CD4-positive, alpha-beta memory T cell (primary cell): ENCODE measurements around the gene MAP6. TPM values are rescaled to one million over a fixed set of nuclear protein-coding genes. Genes with fewer than 3 reads are reported as not detected.
"Not testable (repeated sequence)": the region's sequence is repeated elsewhere in the genome, so short reads cannot be mapped to it uniquely, and the experiment has no call there.

ENCODE experiments used
- CTCF ChIA-PET: fragments of 350-600 bp; sonication (Branson Sonifier 250); formaldehyde crosslinking; loops from one replicate; lab custom pipeline; 2021; ENCODE audit warnings: inconsistent platforms; ENCODE audit not compliant: partially characterized antibody; lab: Charles Lee
- POLR2A ChIA-PET: fragments of 350-600 bp; sonication (Branson Sonifier 250); formaldehyde crosslinking; loops from one replicate; lab custom pipeline; 2021; ENCODE audit not compliant: partially characterized antibody; lab: Charles Lee
- DNase-seq, 5 donors: peaks; one replicate each; pipeline versions ENCODE4 v3.0.0 to v3.0.0-alpha.2; 2020 to 2022; ENCODE audit warnings: mixed read lengths in 1 of 5
- H3K27ac ChIP-seq: one replicate; pipeline ENCODE4 v1.7.0; 2013; ENCODE audit warnings: low read depth, low read length
- H3K27me3 ChIP-seq: 2 replicates; pipeline ENCODE4 v1.7.0; 2013; ENCODE audit warnings: mild to moderate bottlenecking, low read length, moderate library complexity; ENCODE audit not compliant: insufficient read depth
- H3K36me3 ChIP-seq: 2 replicates; pipeline ENCODE4 v1.7.0; 2013; ENCODE audit warnings: mild to moderate bottlenecking, low read length, moderate library complexity; ENCODE audit not compliant: insufficient read depth
- H3K4me1 ChIP-seq: 2 replicates; pipeline ENCODE4 v1.7.0; 2013; ENCODE audit warnings: mild to moderate bottlenecking, low read length, moderate library complexity; ENCODE audit not compliant: insufficient read depth
- H3K4me3 ChIP-seq, 2 donors: one replicate each; pipeline ENCODE4 v1.7.0; 2013; ENCODE audit warnings: low read length in 2 of 2, mild to moderate bottlenecking in 1 of 2
- H3K9me3 ChIP-seq, 2 donors: one replicate each; pipeline ENCODE4 v1.7.0; 2013; ENCODE audit warnings: low read length in 2 of 2, control low read depth in 1 of 2; ENCODE audit not compliant: control insufficient read depth in 1 of 2
- H3K27ac Mint-ChIP-seq, 7 donors: one replicate each; pipeline ENCODE4 v1.8.0; 2020 to 2021; ENCODE audit warnings: mixed read lengths in 7 of 7, mild to moderate bottlenecking in 6 of 7, inconsistent platforms in 3 of 7, moderate library complexity in 3 of 7
- H3K27me3 Mint-ChIP-seq, 2 donors: one replicate each; pipeline ENCODE4 v1.8.0; 2020 to 2021; ENCODE audit warnings: mixed read lengths in 2 of 2
- H3K36me3 Mint-ChIP-seq, 2 donors: one replicate each; pipeline ENCODE4 v1.8.0; 2020 to 2021; ENCODE audit warnings: mixed read lengths in 2 of 2, inconsistent platforms in 1 of 2, mild to moderate bottlenecking in 1 of 2
- H3K4me1 Mint-ChIP-seq, 4 donors: one replicate each; pipeline ENCODE4 v1.8.0; 2020 to 2021; ENCODE audit warnings: mixed read lengths in 4 of 4, mild to moderate bottlenecking in 1 of 4
- H3K4me3 Mint-ChIP-seq, 8 donors: one replicate each; pipeline ENCODE4 v1.8.0; 2020 to 2021; ENCODE audit warnings: mixed read lengths in 8 of 8, mild to moderate bottlenecking in 7 of 8, moderate library complexity in 6 of 8, inconsistent platforms in 3 of 8
- H3K9me3 Mint-ChIP-seq, 8 donors: one replicate each; pipeline ENCODE4 v1.8.0; 2020 to 2021; ENCODE audit warnings: mixed read lengths in 8 of 8, mild to moderate bottlenecking in 5 of 8, inconsistent platforms in 3 of 8, moderate library complexity in 1 of 8
- intact Hi-C: fragments of 100-400 bp; cut with micrococcal nuclease; formaldehyde crosslinking; loops from one replicate; pipeline ENCODE4 v1.15.1; 2023
- polyA plus RNA-seq, 2 donors: library from polyadenylated mRNA; unstranded; fragments of 300-500 nt; fragmentation: Illumina TruSeq; gene quantifications; one replicate each; pipeline ENCODE4 v1.2.3, GENCODE V29; 2021
- total RNA-seq, 2 experiments: library from RNA; stranded (reverse); gene quantifications; one replicate each; pipeline ENCODE4 v1.2.3, GENCODE V29; 2021

MAP6 gene
- total and polyA plus RNA-seq, 4 experiments from 2014 or later = not detected

- Mint-ChIP-seq H3K9me3 (peaks cover 0 to 2% (median 0%) of the 10 kb centered on the region in 8 donors), H3K36me3 (no peaks in the 10 kb centered on the region), H3K4me3 (peak overlapping the region in 5 of 8 donors; percentile 37 to 89 (median 52)), H3K27me3 (no peaks in the 10 kb centered on the region), H3K27ac (peak overlapping the region in 3 of 7 donors; percentile 50 to 81 (median 74)), H3K4me1 (peaks cover 8 to 19% (median 15%) of the 10 kb centered on the region in 4 donors)
- Histone ChIP-seq H3K9me3 (no peaks in the 10 kb centered on the region), H3K27ac (no peak overlapping the region), H3K4me3 (no peak overlapping the region), H3K27me3 (no peaks in the 10 kb centered on the region), H3K4me1 (peaks cover 11% of the 10 kb centered on the region), H3K36me3 (no peaks in the 10 kb centered on the region)
- no peak for DNase-seq
- intact Hi-C loops = loop anchor here (10.0 kb wide), 1 partner anchor 230 kb away; the partner anchor contains the start of gene UVRAG
- CTCF ChIA-PET = interaction anchor here (0.5 kb wide), 1 partner anchor 790 kb away, joined by 4 read pairs; no protein-coding TSS in a partner anchor
- POLR2A ChIA-PET = interaction anchor here (1.2 kb wide), 1 partner anchor 23 kb away, joined by 3 read pairs; the partner anchor contains the start of gene SERPINH1
Observed at GRCh38 chr11:75585293-75585670, 83.6 kb downstream of the MAP6 start.

- CTCF ChIA-PET, H3K36me3 ChIP-seq, H3K36me3 Mint-ChIP-seq, DNase-seq, H3K4me3 ChIP-seq, H3K27me3 Mint-ChIP-seq, H3K27ac ChIP-seq, H3K9me3 ChIP-seq, H3K27me3 ChIP-seq, H3K9me3 Mint-ChIP-seq: not testable (repeated sequence)
- H3K4me1 Mint-ChIP-seq = peaks cover 8 to 19% (median 15%) of the 10 kb centered on the region in 4 donors
- peak overlapping the region; percentile 58 to 89 (median 80) for H3K4me3 Mint-ChIP-seq
- intact Hi-C loops = loop anchor here (10.0 kb wide), 1 partner anchor 230 kb away; the partner anchor contains the start of gene UVRAG
- POLR2A ChIA-PET = interaction anchor here (1.2 to 1.8 kb wide), 2 partner anchors 22 to 23 kb away, joined by 3 to 6 read pairs; partner anchors contain the start of gene SERPINH1
- H3K27ac Mint-ChIP-seq = peak overlapping the region in 3 of 7 donors; percentile 50 to 81 (median 71)
- peaks cover 11% of the 10 kb centered on the region for H3K4me1 ChIP-seq
Observed at GRCh38 chr11:75584659-75585292, 84.1 kb downstream of the MAP6 start.

GRCh38 chr11:75583718-75584658 lies 84.8 kb downstream of the MAP6 start:
- no peaks in the 10 kb centered on the region for H3K27me3 ChIP-seq
- no peaks in the 10 kb centered on the region for H3K36me3 Mint-ChIP-seq
- no peak for DNase-seq
- peak overlapping the region in 1 of 2 donors; percentile 67 for H3K4me3 ChIP-seq
- H3K27me3 Mint-ChIP-seq = no peaks in the 10 kb centered on the region
- H3K36me3 ChIP-seq = no peaks in the 10 kb centered on the region
- intact Hi-C loops = loop anchor here (1.0 to 10.0 kb wide), 3 partner anchors 22 to 231 kb away; partner anchors contain the start of genes SERPINH1 and UVRAG
- H3K9me3 ChIP-seq = no peaks in the 10 kb centered on the region
- peak overlapping the region in 5 of 7 donors; percentile 42 to 81 (median 77) for H3K27ac Mint-ChIP-seq
- H3K27ac ChIP-seq = peak overlapping the region; percentile 54
- H3K4me1 Mint-ChIP-seq = peaks cover 8 to 19% (median 15%) of the 10 kb centered on the region in 4 donors
- ChIA-PET CTCF (no interaction called here), POLR2A (interaction anchor here (1.8 kb wide), 1 partner anchor 22 kb away, joined by 6 read pairs; the partner anchor contains the start of gene SERPINH1)
- peak overlapping the region; percentile 69 to 89 (median 80) for H3K4me3 Mint-ChIP-seq
- H3K9me3 Mint-ChIP-seq = peaks cover 0 to 2% (median 0%) of the 10 kb centered on the region in 8 donors
- H3K4me1 ChIP-seq = peaks cover 11% of the 10 kb centered on the region

GRCh38 chr11:75582895-75583717 lies 85.7 kb downstream of the MAP6 start:
- peaks cover 11% of the 10 kb centered on the region for H3K4me1 ChIP-seq
- no peaks in the 10 kb centered on the region for H3K9me3 ChIP-seq
- Mint-ChIP-seq H3K36me3 (no peaks in the 10 kb centered on the region), H3K4me1 (peaks cover 8 to 19% (median 15%) of the 10 kb centered on the region in 4 donors), H3K9me3 (peaks cover 0 to 2% (median 0%) of the 10 kb centered on the region in 8 donors), H3K27me3 (peaks cover 0 to 2% of the 10 kb centered on the region in 2 donors), H3K27ac (peak overlapping the region in 6 of 7 donors; percentile 42 to 89 (median 80)), H3K4me3 (peak overlapping the region; percentile 76 to 89 (median 86))
- peak overlapping the region; percentile 54 for H3K27ac ChIP-seq
- H3K27me3 ChIP-seq = no peaks in the 10 kb centered on the region
- H3K36me3 ChIP-seq = no peaks in the 10 kb centered on the region
- CTCF ChIA-PET = no interaction called here
- DNase-seq = peak; percentile 15 to 68 (median 44)
- peak overlapping the region; percentile 58 to 67 for H3K4me3 ChIP-seq
- intact Hi-C loops = loop anchor here (1.0 to 10.0 kb wide), 3 partner anchors 21 to 232 kb away; partner anchors contain the start of genes SERPINH1 and UVRAG
- POLR2A ChIA-PET = interaction anchor here (1.0 to 1.8 kb wide), 2 partner anchors 10 to 21 kb away, joined by 3 to 6 read pairs; partner anchors contain the start of gene SERPINH1

- Mint-ChIP-seq H3K4me3 (peak overlapping the region; percentile 76 to 89 (median 86)), H3K27me3 (peaks cover 0 to 2% of the 10 kb centered on the region in 2 donors), H3K27ac (peak overlapping the region in 6 of 7 donors; percentile 42 to 89 (median 80)), H3K4me1 (peaks cover 8 to 19% (median 15%) of the 10 kb centered on the region in 4 donors), H3K36me3 (no peaks in the 10 kb centered on the region), H3K9me3 (peaks cover 0 to 2% (median 0%) of the 10 kb centered on the region in 8 donors)
- no peak for DNase-seq
- Histone ChIP-seq H3K27ac (peak overlapping the region; percentile 54), H3K9me3 (no peaks in the 10 kb centered on the region), H3K4me3 (peak overlapping the region; percentile 58 to 67), H3K4me1 (peaks cover 11% of the 10 kb centered on the region), H3K36me3 (no peaks in the 10 kb centered on the region), H3K27me3 (no peaks in the 10 kb centered on the region)
- ChIA-PET POLR2A (interaction anchor here (1.0 to 1.8 kb wide), 2 partner anchors 9 to 20 kb away, joined by 3 to 6 read pairs; partner anchors contain the start of gene SERPINH1), CTCF (no interaction called here)
- intact Hi-C loops = loop anchor here (10.0 kb wide), 1 partner anchor 232 kb away; the partner anchor contains the start of gene UVRAG
Observed at GRCh38 chr11:75582506-75582894, 86.3 kb downstream of the MAP6 start.

GRCh38 chr11:75579841-75580240 lies 89.0 kb downstream of the MAP6 start:
- no peak overlapping the region for H3K27ac ChIP-seq
- no peak overlapping the region for H3K4me3 ChIP-seq
- Mint-ChIP-seq H3K4me3 (no peak overlapping the region), H3K36me3 (no peaks in the 10 kb centered on the region), H3K9me3 (peaks cover 0 to 2% (median 0%) of the 10 kb centered on the region in 8 donors), H3K27ac (no peak overlapping the region), H3K4me1 (peaks cover 8 to 16% (median 14%) of the 10 kb centered on the region in 4 donors), H3K27me3 (peaks cover 0 to 2% of the 10 kb centered on the region in 2 donors)
- H3K27me3 ChIP-seq = no peaks in the 10 kb centered on the region
- no peaks in the 10 kb centered on the region for H3K36me3 ChIP-seq
- POLR2A ChIA-PET = no interaction called here
- intact Hi-C loops = loop anchor here (10.0 kb wide), 1 partner anchor 235 kb away; the partner anchor contains the start of gene UVRAG
- DNase-seq = no peak
- CTCF ChIA-PET = no interaction called here
- peaks cover 11% of the 10 kb centered on the region for H3K4me1 ChIP-seq
- no peaks in the 10 kb centered on the region for H3K9me3 ChIP-seq
